KMS-11 (cell line): ENCODE results near the gene IL1RAPL1.

ENCODE experiments used
- H2AFZ ChIP-seq: fragments of 200-600 bp; sonication (generic); 2 replicates; pipeline ENCODE4 v1.6.1; 2016; ENCODE audit warnings: antibody characterized with exemption, mixed run types, low read depth
- H3K27ac ChIP-seq: fragments of 200-600 bp; sonication (generic); 2 replicates; pipeline ENCODE4 v1.6.1; 2016; ENCODE audit warnings: mild to moderate bottlenecking, mixed run types
- H3K27me3 ChIP-seq: fragments of 200-600 bp; sonication (generic); 2 replicates; pipeline ENCODE4 v1.6.1; 2017; ENCODE audit warnings: mild to moderate bottlenecking, low read depth, mixed run types, moderate library complexity; ENCODE audit not compliant: insufficient read depth
- H3K36me3 ChIP-seq: fragments of 200-600 bp; sonication (generic); 2 replicates; pipeline ENCODE4 v1.6.1; 2017; ENCODE audit warnings: mild to moderate bottlenecking, mixed run types; ENCODE audit not compliant: insufficient read depth
- H3K4me1 ChIP-seq: fragments of 200-600 bp; sonication (generic); 2 replicates; pipeline ENCODE4 v1.6.1; 2016; ENCODE audit warnings: mild to moderate bottlenecking, low read depth, mixed run types; ENCODE audit not compliant: poor library complexity, severe bottlenecking
- H3K4me2 ChIP-seq: fragments of 200-600 bp; sonication (generic); 2 replicates; pipeline ENCODE4 v1.7.0; 2016; ENCODE audit warnings: mild to moderate bottlenecking, mixed run types
- H3K4me3 ChIP-seq: fragments of 200-600 bp; sonication (generic); IDR thresholded peaks from 2 replicates; pipeline ENCODE4 v1.6.1; 2017; ENCODE audit warnings: low read depth, low read length, mixed read lengths; ENCODE audit not compliant: insufficient read depth
- H3K79me2 ChIP-seq: fragments of 200-600 bp; sonication (generic); 2 replicates; pipeline ENCODE4 v1.6.1; 2016; ENCODE audit warnings: low read depth, mixed run types; ENCODE audit not compliant: insufficient read depth
- H3K9ac ChIP-seq: fragments of 200-600 bp; sonication (generic); 2 replicates; pipeline ENCODE4 v1.6.1; 2016; ENCODE audit warnings: mild to moderate bottlenecking, mixed run types
- H4K20me1 ChIP-seq: fragments of 200-600 bp; sonication (generic); 2 replicates; pipeline ENCODE4 v1.6.1; 2016; ENCODE audit warnings: mild to moderate bottlenecking, mixed run types; ENCODE audit not compliant: insufficient read depth
- CTCF ChIP-seq: fragments of 200-600 bp; sonication (generic); conservative IDR thresholded peaks from 2 replicates; pipeline ENCODE4 v1.6.1; 2017; ENCODE audit warnings: low read depth, mild to moderate bottlenecking, antibody characterized with exemption, low read length, moderate library complexity, mixed read lengths

Gene IL1RAPL1

DNA sequence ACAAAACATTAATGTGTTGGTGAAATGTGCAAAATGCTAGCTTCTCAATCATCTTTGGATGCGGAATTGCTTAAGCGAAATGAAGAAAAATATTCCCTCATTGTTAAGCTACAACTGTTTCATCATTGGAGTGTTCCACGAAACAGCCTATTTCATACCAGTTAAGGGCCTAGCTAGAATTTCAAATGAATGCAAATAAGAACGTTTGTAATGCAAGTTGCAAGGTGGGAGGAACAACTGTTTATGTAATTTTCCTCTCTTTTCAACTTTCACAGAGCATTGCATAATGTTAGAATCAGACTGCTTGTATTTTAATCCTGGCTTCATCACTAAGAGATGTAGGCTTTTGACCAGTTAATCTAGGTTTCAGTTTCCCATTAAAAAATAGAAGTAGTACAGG, 480.1 kb downstream of the IL1RAPL1 start:
- no peaks in the 10 kb centered on the region for H3K4me1 ChIP-seq
- H3K4me2 ChIP-seq = no peak overlapping the region
- H3K4me3 ChIP-seq = no peak overlapping the region
- no peaks in the 10 kb centered on the region for H3K36me3 ChIP-seq
- no peaks in the 10 kb centered on the region for H3K27me3 ChIP-seq
- TF ChIP-seq CTCF = no peak
- no peak overlapping the region for H3K27ac ChIP-seq
- no peak overlapping the region for H2AFZ ChIP-seq
- H3K9ac ChIP-seq = no peak overlapping the region
- no peaks in the 10 kb centered on the region for H4K20me1 ChIP-seq
- no peaks in the 10 kb centered on the region for H3K79me2 ChIP-seq

- no peak for TF ChIP-seq CTCF
- Histone ChIP-seq H3K4me2 (no peak overlapping the region), H3K4me3 (no peak overlapping the region), H3K9ac (no peak overlapping the region), H3K4me1 (no peaks in the 10 kb centered on the region), H3K27ac (no peak overlapping the region), H3K36me3 (no peaks in the 10 kb centered on the region), H3K79me2 (no peaks in the 10 kb centered on the region), H2AFZ (no peak overlapping the region), H4K20me1 (no peaks in the 10 kb centered on the region), H3K27me3 (no peaks in the 10 kb centered on the region)
These were observed 484.5 kb downstream of the IL1RAPL1 start for GRCh38 chrX:29071525-29072320.

- Histone ChIP-seq H2AFZ (no peak overlapping the region), H3K27ac (no peak overlapping the region), H3K4me3 (no peak overlapping the region), H3K36me3 (no peaks in the 10 kb centered on the region), H3K4me2 (no peak overlapping the region), H4K20me1 (no peaks in the 10 kb centered on the region), H3K9ac (no peak overlapping the region), H3K79me2 (no peaks in the 10 kb centered on the region), H3K4me1 (no peaks in the 10 kb centered on the region), H3K27me3 (no peaks in the 10 kb centered on the region)
- no peak for TF ChIP-seq CTCF
These were observed 495.3 kb downstream of the IL1RAPL1 start for GRCh38 chrX:29082558-29082957.

DNA sequence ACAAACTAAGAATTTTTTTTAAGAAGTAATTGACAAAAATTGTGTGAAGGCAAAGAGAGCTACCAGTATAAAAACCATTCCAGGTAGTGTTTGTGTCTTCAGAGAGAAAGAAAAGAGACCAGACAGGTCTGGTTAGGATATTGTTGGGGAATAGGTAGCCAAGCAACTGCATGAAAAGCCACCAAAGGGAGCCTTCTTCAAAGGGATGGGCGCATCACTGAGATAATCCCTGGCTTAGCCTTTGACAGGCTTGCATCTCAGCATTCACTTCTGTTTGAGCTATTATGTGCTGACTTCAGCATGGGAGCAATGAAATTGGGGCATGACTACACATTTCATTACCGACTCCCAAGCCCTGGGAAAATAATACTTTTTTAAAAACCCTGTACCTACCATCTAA, 496.6 kb downstream of the IL1RAPL1 start:
- H3K4me2 ChIP-seq = no peak overlapping the region
- H4K20me1 ChIP-seq = no peaks in the 10 kb centered on the region
- no peak for TF ChIP-seq CTCF
- H3K27me3 ChIP-seq = no peaks in the 10 kb centered on the region
- H3K36me3 ChIP-seq = no peaks in the 10 kb centered on the region
- H2AFZ ChIP-seq = no peak overlapping the region
- no peak overlapping the region for H3K4me3 ChIP-seq
- H3K79me2 ChIP-seq = no peaks in the 10 kb centered on the region
- no peak overlapping the region for H3K9ac ChIP-seq
- H3K4me1 ChIP-seq = no peaks in the 10 kb centered on the region
- no peak overlapping the region for H3K27ac ChIP-seq
